HepG2 (cell line): Measurements from ENCODE around the gene THADA. TPM values are rescaled to one million over a fixed set of nuclear protein-coding genes. Genes with fewer than 3 reads are reported as not detected.

Source experiments
- ATAC-seq: fragments of 200-7000 bp; cut with Tn5 transposase; 3 replicates; pipeline ENCODE4 v1.9.1; 2020; ENCODE audit warnings: mild to moderate bottlenecking, moderate library complexity
- BruUV-seq: library from RNA; stranded (reverse); fragments of 400-500 nt; replicated peaks from 2 replicates; lab custom pipeline; 2021; lab: Mats Ljungman, UMichigan
- CTCF ChIA-PET: fragments of 300-600 bp; formaldehyde crosslinking; extraction: SDS; loops from one replicate; lab custom pipeline; 2021; ENCODE audit warnings: low total read pairs, inconsistent platforms, low intra/inter-chr PET ratio; lab: Yijun Ruan, JAX
- POLR2A ChIA-PET: fragments of 350-600 bp; sonication (Branson Sonifier 250); formaldehyde crosslinking; loops from one replicate; lab custom pipeline; 2020; ENCODE audit warnings: antibody characterized with exemption, inconsistent platforms; lab: Yijun Ruan, JAX
- DNase-seq: peaks from one replicate; pipeline ENCODE4 v3.0.0-alpha.2; 2015; ENCODE audit warnings: low spot score
- FAIRE-seq: peaks from 3 replicates; lab custom pipeline; 2011; peaks lifted over from hg19 to GRCh38; lab: Jason Lieb, UNC
- H2AFZ ChIP-seq: one replicate; pipeline ENCODE4 v1.6.1; 2011; ENCODE audit warnings: low read length, inconsistent platforms
- H3K27ac ChIP-seq: fragments of 300-600 bp; 3 replicates; pipeline ENCODE4 v1.8.0; 2011; ENCODE audit warnings: mixed run types, mild to moderate bottlenecking, mixed read lengths, low read length, inconsistent platforms; ENCODE audit not compliant: insufficient read depth; ENCODE audit errors: extremely low read length
- H3K27me3 ChIP-seq, 2 experiments: fragments of 200-600 bp in 1 of 2; 2 replicates in 1 of 2; 3 replicates in 1 of 2; pipeline versions ENCODE4 v1.6.0 to v1.8.0; 2011; ENCODE audit warnings: low read length in 2 of 2, mild to moderate bottlenecking in 2 of 2, moderate library complexity in 2 of 2, inconsistent platforms in 1 of 2; ENCODE audit not compliant: insufficient read depth in 2 of 2, control insufficient read depth in 1 of 2
- H3K36me3 ChIP-seq, 2 experiments: fragments of 200-600 bp in 1 of 2; replicated peaks in 1 of 2; 2 replicates in 1 of 2; 3 replicates in 1 of 2; pipeline versions ENCODE4 v1.5.1 to v1.8.0; 2011; ENCODE audit warnings: low read length in 2 of 2, inconsistent platforms in 1 of 2; ENCODE audit not compliant: insufficient read depth in 2 of 2, control insufficient read depth in 1 of 2
- H3K4me1 ChIP-seq: 2 replicates; pipeline ENCODE4 v1.5.1; 2012; ENCODE audit warnings: low read length, inconsistent platforms; ENCODE audit not compliant: insufficient read depth
- H3K4me2 ChIP-seq: 2 replicates; pipeline ENCODE4 v1.6.0; 2011; ENCODE audit warnings: low read depth, low read length, inconsistent platforms
- H3K4me3 ChIP-seq, 3 experiments: fragments of 200-600 bp in 1 of 3; sonication (generic), shearing (Covaris generic) in 1 of 3; replicated peaks in 1 of 3; 2 replicates each; pipeline ENCODE4 v1.5.1; 2011 to 2016; ENCODE audit warnings: low read length in 3 of 3, inconsistent platforms in 2 of 3, low read depth in 2 of 3, mild to moderate bottlenecking in 2 of 3, control low read depth in 1 of 3, mixed read lengths in 1 of 3; ENCODE audit not compliant: insufficient read depth in 1 of 3
- H3K79me2 ChIP-seq: one replicate; pipeline ENCODE4 v1.6.1; 2011; ENCODE audit warnings: low read length, inconsistent platforms; ENCODE audit not compliant: insufficient read depth
- H3K9ac ChIP-seq: 2 replicates; pipeline ENCODE4 v1.6.0; 2011; ENCODE audit warnings: mild to moderate bottlenecking, low read depth, low read length, inconsistent platforms; ENCODE audit not compliant: insufficient read depth
- H3K9me3 ChIP-seq: 2 replicates; pipeline ENCODE4 v1.5.1; 2012; ENCODE audit warnings: mild to moderate bottlenecking, low read length
- H4K20me1 ChIP-seq: 2 replicates; pipeline ENCODE4 v1.6.0; 2011; ENCODE audit warnings: inconsistent platforms, mild to moderate bottlenecking, low read length, moderate library complexity; ENCODE audit not compliant: insufficient read depth
- KLF15 ChIP-seq: sonication (generic); formaldehyde crosslinking; IDR thresholded peaks from 2 replicates; pipeline ENCODE4 v1.8.1; 2023; ENCODE audit warnings: borderline replicate concordance, mild to moderate bottlenecking, inconsistent platforms, missing genetic modification reagents, mixed read lengths
- ZNF20 ChIP-seq: sonication (generic); formaldehyde crosslinking; IDR thresholded peaks from 2 replicates; pipeline ENCODE4 v1.4.0; 2020; ENCODE audit warnings: mild to moderate bottlenecking, moderate library complexity, missing genetic modification reagents
- ZNF235 ChIP-seq: sonication (generic); formaldehyde crosslinking; IDR thresholded peaks from 2 replicates; pipeline ENCODE4 v1.8.1; 2023; ENCODE audit warnings: mild to moderate bottlenecking, missing genetic modification reagents, borderline replicate concordance
- ZNF652 ChIP-seq: IDR thresholded peaks from 2 replicates; pipeline ENCODE4 v1.6.1; 2016; ENCODE audit warnings: low read depth, borderline replicate concordance
- WGBS: methylation state at CpG from one replicate; pipeline ENCODE4 v1.1.6; 2017; ENCODE audit warnings: low lambda C conversion rate; 5-methylcytosine and 5-hydroxymethylcytosine counted together
- in situ Hi-C: cut with HindIII; loops from 2 replicates; pipeline ENCODE4 v1.10.0; 2017; ENCODE audit warnings: low pct_unique_long_range_greater_than_20kb; ENCODE audit not compliant: extremely low pct_ligation_motif_present
- intact Hi-C: fragments of 100-400 bp; cut with micrococcal nuclease; formaldehyde crosslinking; loops from one replicate; pipeline ENCODE4 v1.10.0; 2022; ENCODE audit not compliant: unreplicated experiment
- polyA plus RNA-seq, 8 experiments: library from polyadenylated mRNA; depleted of rRNA in 3 of 8; stranded (reverse) in 7 of 8; unstranded in 1 of 8; fragments of >200 nt; fragmentation: Illumina TruSeq in 4 of 8; extraction: Trizol in 4 of 8; gene quantifications; 2 replicates each; pipeline versions ENCODE4 v1.2.1 to v1.2.3, GENCODE V29; 2011 to 2016; ENCODE audit warnings: low read depth in 4 of 8, missing spikeins in 1 of 8, mixed read lengths in 1 of 8; ENCODE audit not compliant: insufficient read depth in 1 of 8
- total RNA-seq, 5 experiments: library from RNA; depleted of rRNA; stranded (reverse); fragments of >200 nt; fragmentation: Illumina TruSeq; extraction: Trizol; gene quantifications; 2 replicates each; pipeline ENCODE4 v1.2.3, GENCODE V29; 2016; ENCODE audit warnings: low read depth in 1 of 5
- TF ChIP-seq, protein P1 (sequence below): sonication (generic); formaldehyde crosslinking; IDR thresholded peaks from 2 replicates; pipeline ENCODE4 v1.5.0; 2020; ENCODE audit warnings: mild to moderate bottlenecking, missing genetic modification reagents, moderate library complexity
- TF ChIP-seq, protein P2 (sequence below): sonication (generic); formaldehyde crosslinking; IDR thresholded peaks from 2 replicates; pipeline ENCODE4 v1.5.1; 2020; ENCODE audit warnings: mild to moderate bottlenecking, missing genetic modification reagents, moderate library complexity

THADA gene
- total and polyA plus RNA-seq, 2 of the 13 experiments (the other 11 are each of a cell fraction or from before 2014, with no cell fraction given): 12.7 to 21.7 TPM

DNA sequence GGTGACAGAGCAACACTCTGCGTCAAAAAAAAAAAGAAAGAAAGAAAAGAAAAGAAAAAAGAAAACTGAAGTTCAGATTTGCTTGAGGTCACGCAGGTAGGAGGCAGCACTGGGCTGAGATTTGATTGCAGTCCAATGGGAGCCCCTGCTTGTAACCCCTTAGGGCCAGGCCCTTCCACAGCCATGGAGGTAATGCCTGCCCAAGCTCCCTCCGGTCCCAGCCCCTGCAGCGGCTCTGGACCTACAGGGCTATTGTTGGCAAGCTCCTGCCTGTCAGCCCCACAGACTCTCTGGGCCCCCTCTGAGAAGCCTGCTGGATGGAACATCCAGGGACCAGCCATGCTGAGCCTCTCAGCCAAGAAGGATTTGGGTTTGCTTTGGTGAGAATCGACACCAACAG lies 381.6 kb downstream of the THADA start:
- Histone ChIP-seq H3K4me3 (no peak overlapping the region), H3K4me1 (peaks cover 61% of the 10 kb centered on the region), H4K20me1 (no peaks in the 10 kb centered on the region), H2AFZ (no peak overlapping the region), H3K4me2 (no peak overlapping the region), H3K27me3 (no peaks in the 10 kb centered on the region; a peak in 1 of 5 replicates), H3K27ac (no peak overlapping the region), H3K79me2 (no peaks in the 10 kb centered on the region)
- CTCF ChIA-PET: no interaction called here
- intact Hi-C loops: no loop called here
- POLR2A ChIA-PET: interaction anchor here (0.9 to 2.4 kb wide), 3 partner anchors 12 to 20 kb away, joined by 3 to 12 read pairs (median 7); partner anchors contain the start of gene ZFP36L2
- no peak for FAIRE-seq
- BruUV-seq: no TSS peak
- no peak for ATAC-seq
- no peak for TF ChIP-seq KLF15 (CRISPR knock-in tag)
- no peak for TF ChIP-seq ZNF20
- TF ChIP-seq ZNF235: no peak
- TF ChIP-seq, protein P1, sequence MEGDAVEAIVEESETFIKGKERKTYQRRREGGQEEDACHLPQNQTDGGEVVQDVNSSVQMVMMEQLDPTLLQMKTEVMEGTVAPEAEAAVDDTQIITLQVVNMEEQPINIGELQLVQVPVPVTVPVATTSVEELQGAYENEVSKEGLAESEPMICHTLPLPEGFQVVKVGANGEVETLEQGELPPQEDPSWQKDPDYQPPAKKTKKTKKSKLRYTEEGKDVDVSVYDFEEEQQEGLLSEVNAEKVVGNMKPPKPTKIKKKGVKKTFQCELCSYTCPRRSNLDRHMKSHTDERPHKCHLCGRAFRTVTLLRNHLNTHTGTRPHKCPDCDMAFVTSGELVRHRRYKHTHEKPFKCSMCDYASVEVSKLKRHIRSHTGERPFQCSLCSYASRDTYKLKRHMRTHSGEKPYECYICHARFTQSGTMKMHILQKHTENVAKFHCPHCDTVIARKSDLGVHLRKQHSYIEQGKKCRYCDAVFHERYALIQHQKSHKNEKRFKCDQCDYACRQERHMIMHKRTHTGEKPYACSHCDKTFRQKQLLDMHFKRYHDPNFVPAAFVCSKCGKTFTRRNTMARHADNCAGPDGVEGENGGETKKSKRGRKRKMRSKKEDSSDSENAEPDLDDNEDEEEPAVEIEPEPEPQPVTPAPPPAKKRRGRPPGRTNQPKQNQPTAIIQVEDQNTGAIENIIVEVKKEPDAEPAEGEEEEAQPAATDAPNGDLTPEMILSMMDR: peak; percentile 10; the same call in 1 of the 2 replicates
- peak; percentile 50; the same call in 1 of the 2 replicates for TF ChIP-seq ZNF652
- TF ChIP-seq, protein P2, sequence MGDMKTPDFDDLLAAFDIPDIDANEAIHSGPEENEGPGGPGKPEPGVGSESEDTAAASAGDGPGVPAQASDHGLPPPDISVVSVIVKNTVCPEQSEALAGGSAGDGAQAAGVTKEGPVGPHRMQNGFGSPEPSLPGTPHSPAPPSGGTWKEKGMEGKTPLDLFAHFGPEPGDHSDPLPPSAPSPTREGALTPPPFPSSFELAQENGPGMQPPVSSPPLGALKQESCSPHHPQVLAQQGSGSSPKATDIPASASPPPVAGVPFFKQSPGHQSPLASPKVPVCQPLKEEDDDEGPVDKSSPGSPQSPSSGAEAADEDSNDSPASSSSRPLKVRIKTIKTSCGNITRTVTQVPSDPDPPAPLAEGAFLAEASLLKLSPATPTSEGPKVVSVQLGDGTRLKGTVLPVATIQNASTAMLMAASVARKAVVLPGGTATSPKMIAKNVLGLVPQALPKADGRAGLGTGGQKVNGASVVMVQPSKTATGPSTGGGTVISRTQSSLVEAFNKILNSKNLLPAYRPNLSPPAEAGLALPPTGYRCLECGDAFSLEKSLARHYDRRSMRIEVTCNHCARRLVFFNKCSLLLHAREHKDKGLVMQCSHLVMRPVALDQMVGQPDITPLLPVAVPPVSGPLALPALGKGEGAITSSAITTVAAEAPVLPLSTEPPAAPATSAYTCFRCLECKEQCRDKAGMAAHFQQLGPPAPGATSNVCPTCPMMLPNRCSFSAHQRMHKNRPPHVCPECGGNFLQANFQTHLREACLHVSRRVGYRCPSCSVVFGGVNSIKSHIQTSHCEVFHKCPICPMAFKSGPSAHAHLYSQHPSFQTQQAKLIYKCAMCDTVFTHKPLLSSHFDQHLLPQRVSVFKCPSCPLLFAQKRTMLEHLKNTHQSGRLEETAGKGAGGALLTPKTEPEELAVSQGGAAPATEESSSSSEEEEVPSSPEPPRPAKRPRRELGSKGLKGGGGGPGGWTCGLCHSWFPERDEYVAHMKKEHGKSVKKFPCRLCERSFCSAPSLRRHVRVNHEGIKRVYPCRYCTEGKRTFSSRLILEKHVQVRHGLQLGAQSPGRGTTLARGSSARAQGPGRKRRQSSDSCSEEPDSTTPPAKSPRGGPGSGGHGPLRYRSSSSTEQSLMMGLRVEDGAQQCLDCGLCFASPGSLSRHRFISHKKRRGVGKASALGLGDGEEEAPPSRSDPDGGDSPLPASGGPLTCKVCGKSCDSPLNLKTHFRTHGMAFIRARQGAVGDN (CRISPR knock-in tag): peak; percentile 18; the same call in 1 of the 2 replicates
- TF ChIP-seq, all 625 proteins: peak for 3
- no peak for DNase-seq
- Histone ChIP-seq H3K36me3 (no peaks in the 10 kb centered on the region), H3K9me3 (no peaks in the 10 kb centered on the region), H3K9ac (no peak overlapping the region)
- WGBS: 88% methylated on average over 3 of the region's 5 CpGs
- in situ Hi-C loops: no loop called here
